Right lobe of liver (tissue), 6 donors: ENCODE data around the gene TIGD1. TPM values are rescaled to one million over a fixed set of nuclear protein-coding genes. Genes with fewer than 3 reads are reported as not detected.

Source experiments
- ATAC-seq, 4 donors: fragments of 200-7000 bp; cut with Tn5 transposase; one replicate each; pipeline ENCODE4 v1.9.1; 2020; ENCODE audit warnings: mild to moderate bottlenecking in 4 of 4, moderate library complexity in 4 of 4
- DNase-seq, 3 donors: peaks; one replicate each; pipeline ENCODE4 v3.0.0-alpha.2; 2020
- H3K27ac ChIP-seq, 3 donors: fragments of 200-600 bp; one replicate each; pipeline ENCODE4 v1.8.0; 2022
- H3K27me3 ChIP-seq, 2 donors: fragments of 200-600 bp; one replicate each; pipeline ENCODE4 v1.8.0; 2022
- H3K36me3 ChIP-seq, 4 donors: fragments of 200-600 bp; sonication (generic) in 1 of 4; one replicate each; pipeline versions ENCODE4 v1.5.1 to v1.8.0; 2017 to 2022; ENCODE audit warnings: control low read depth in 1 of 4
- H3K4me1 ChIP-seq, 4 donors: fragments of 200-600 bp; sonication (generic) in 1 of 4; one replicate each; pipeline versions ENCODE4 v1.5.1 to v1.8.0; 2017 to 2022; ENCODE audit warnings: control low read depth in 1 of 4
- H3K4me3 ChIP-seq, 3 donors: fragments of 200-600 bp; one replicate each; pipeline ENCODE4 v1.8.0; 2022
- H3K9me3 ChIP-seq, 4 donors: fragments of 200-600 bp; sonication (generic) in 1 of 4; one replicate each; pipeline versions ENCODE4 v1.5.1 to v1.8.0; 2017 to 2022; ENCODE audit warnings: control low read depth in 1 of 4
- POLR2A ChIP-seq: fragments of 450-650 bp; IDR thresholded peaks from one replicate; pipeline ENCODE4 v1.6.1; 2017; ENCODE audit warnings: antibody characterized with exemption, mild to moderate bottlenecking
- WGBS: methylation state at CpG from one replicate; pipeline ENCODE4 v1.1.6; 2018; ENCODE audit warnings: low coverage, low lambda C conversion rate; ENCODE audit not compliant: insufficient coverage; ENCODE audit errors: missing lambda C conversion rate; 5-methylcytosine and 5-hydroxymethylcytosine counted together
- intact Hi-C, 2 donors: fragments of 100-400 bp; cut with DNase I; formaldehyde crosslinking; loops; one replicate each; pipeline versions ENCODE4 v1.11.2 to v1.14.1; 2022
- total RNA-seq, 6 experiments: library from RNA; depleted of rRNA in 2 of 6; stranded (reverse); fragments of >200 nt in 2 of 6; fragmentation: NEBNext Ultra II Directional in 3 of 6; extraction: Animal tissue kit (Norgen Biotek cat#: 25700) in 3 of 6; gene quantifications; one replicate each; pipeline versions ENCODE4 v1.1.0 to v1.2.4, GENCODE V29; 2016 to 2023
- TF ChIP-seq, protein P1 (sequence below), 4 donors: fragments of 200-600 bp in 3 of 4; fragments of 450-650 bp in 1 of 4; IDR thresholded peaks; one replicate each; pipeline versions ENCODE4 v1.5.1 to v1.8.0; 2016 to 2022; ENCODE audit warnings: antibody characterized with exemption in 4 of 4, mild to moderate bottlenecking in 2 of 4
- donor health status: DM: no; HTN: yes; CAD: no.
- donor health status: DM: no; HTN: no; CAD: no.
- donor health status: DM: no; HTN: no; CAD: no.
- donor health status: DM: no; HTN: yes; CAD: no.
- donor health status: DM: no; HTN: yes; CAD: no.

The TIGD1 gene
- total RNA-seq, 6 experiments from 2014 or later = 0.68 to 1.5 (median 1.0) TPM

DNA sequence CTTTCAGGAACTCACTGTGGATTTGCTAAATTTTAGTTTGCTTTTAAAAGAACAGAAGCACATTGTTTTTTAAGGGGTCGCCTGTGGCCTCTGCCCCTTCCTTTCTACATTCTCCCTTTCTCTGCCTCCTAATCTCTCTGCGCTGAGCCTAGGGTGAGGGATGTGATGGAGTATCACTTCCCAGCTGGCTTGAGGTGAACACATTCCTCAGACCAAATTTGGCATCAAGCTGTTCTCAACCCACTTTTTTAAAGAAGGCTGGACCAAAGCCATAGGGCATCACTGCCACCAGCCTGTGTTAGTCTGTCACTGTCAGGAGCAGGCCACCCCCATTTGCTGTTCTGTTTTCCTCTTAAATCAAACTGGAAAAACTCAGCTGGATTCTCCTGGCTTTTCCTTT is 27.5 kb upstream of the TIGD1 start:
- no peak for DNase-seq
- no peak for ATAC-seq
- Histone ChIP-seq H3K4me3 (no peak overlapping the region), H3K36me3 (no peaks in the 10 kb centered on the region), H3K9me3 (no peaks in the 10 kb centered on the region), H3K27ac (peak overlapping the region in 2 of 3 donors; percentile 41 to 59), H3K27me3 (no peaks in the 10 kb centered on the region), H3K4me1 (peaks cover 0 to 72% (median 27%) of the 10 kb centered on the region in 4 donors)
- intact Hi-C loops = no loop called here
- TF ChIP-seq, protein P1, sequence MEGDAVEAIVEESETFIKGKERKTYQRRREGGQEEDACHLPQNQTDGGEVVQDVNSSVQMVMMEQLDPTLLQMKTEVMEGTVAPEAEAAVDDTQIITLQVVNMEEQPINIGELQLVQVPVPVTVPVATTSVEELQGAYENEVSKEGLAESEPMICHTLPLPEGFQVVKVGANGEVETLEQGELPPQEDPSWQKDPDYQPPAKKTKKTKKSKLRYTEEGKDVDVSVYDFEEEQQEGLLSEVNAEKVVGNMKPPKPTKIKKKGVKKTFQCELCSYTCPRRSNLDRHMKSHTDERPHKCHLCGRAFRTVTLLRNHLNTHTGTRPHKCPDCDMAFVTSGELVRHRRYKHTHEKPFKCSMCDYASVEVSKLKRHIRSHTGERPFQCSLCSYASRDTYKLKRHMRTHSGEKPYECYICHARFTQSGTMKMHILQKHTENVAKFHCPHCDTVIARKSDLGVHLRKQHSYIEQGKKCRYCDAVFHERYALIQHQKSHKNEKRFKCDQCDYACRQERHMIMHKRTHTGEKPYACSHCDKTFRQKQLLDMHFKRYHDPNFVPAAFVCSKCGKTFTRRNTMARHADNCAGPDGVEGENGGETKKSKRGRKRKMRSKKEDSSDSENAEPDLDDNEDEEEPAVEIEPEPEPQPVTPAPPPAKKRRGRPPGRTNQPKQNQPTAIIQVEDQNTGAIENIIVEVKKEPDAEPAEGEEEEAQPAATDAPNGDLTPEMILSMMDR (IDR thresholded peaks at IDR 0.05) = no peak
- TF ChIP-seq POLR2A = no peak
- 100% methylated on average over 1 of the region's 2 CpGs for WGBS

DNA sequence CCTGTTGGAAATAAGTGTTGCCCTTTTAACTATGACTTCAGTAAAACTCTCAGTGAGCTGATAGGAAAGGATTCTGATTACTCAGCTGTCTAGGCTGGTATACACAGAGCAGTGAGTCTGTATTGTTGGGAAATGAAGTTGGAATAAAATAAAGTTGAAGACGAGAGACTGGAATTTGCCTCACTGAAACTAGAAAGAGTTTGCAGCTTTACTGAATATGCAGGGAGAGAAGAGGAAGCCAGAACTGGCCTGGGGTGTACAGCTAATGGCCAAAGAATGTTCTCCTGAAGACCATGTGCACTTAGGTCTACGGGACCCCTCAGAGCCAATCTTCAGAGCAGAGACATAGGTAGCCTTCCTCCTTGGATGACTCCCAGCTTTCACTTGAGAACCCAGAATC is 26.6 kb upstream of the TIGD1 start:
- TF ChIP-seq POLR2A = no peak
- TF ChIP-seq, protein P1 (IDR thresholded peaks at IDR 0.05) = no peak
- 58% methylated on average over 2 of the region's 2 CpGs for WGBS
- peak overlapping the region; percentile 4 to 59 (median 41) for H3K27ac ChIP-seq
- intact Hi-C loops = no loop called here
- no peaks in the 10 kb centered on the region for H3K27me3 ChIP-seq
- no peaks in the 10 kb centered on the region for H3K36me3 ChIP-seq
- H3K4me1 ChIP-seq = peaks cover 0 to 76% (median 31%) of the 10 kb centered on the region in 4 donors
- H3K4me3 ChIP-seq = no peak overlapping the region
- H3K9me3 ChIP-seq = no peaks in the 10 kb centered on the region
- ATAC-seq (peak in 2 of 4 donors; percentile 15 to 35), DNase-seq (no peak)

DNA sequence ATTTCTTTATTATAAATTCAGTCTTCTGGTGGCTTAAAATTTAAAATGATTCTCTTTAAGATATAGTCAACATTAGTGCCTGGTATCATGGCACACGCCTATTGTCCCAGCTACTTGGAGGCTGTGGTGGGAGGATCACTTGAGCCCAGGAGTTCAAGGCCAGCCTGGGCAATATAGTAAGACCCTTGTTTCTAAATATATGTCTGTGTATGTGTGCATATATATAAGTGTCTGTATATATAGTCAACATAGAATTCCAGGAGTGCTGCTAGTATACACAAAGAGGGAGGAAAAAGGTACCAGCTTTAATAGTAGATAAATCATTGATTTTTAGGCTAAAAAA is 25.0 kb upstream of the TIGD1 start:
- Histone ChIP-seq H3K4me1 (peaks cover 0 to 78% (median 33%) of the 10 kb centered on the region in 4 donors), H3K27ac (peak overlapping the region; percentile 66 to 77 (median 70)), H3K36me3 (no peaks in the 10 kb centered on the region), H3K4me3 (no peak overlapping the region), H3K27me3 (no peaks in the 10 kb centered on the region), H3K9me3 (no peaks in the 10 kb centered on the region)
- intact Hi-C loops = no loop called here
- no peak for ATAC-seq
- no peak for DNase-seq
- WGBS = 80% methylated on average over 1 of the region's 1 CpG
- TF ChIP-seq, protein P1 (IDR thresholded peaks at IDR 0.05) = no peak
- TF ChIP-seq POLR2A = no peak

DNA sequence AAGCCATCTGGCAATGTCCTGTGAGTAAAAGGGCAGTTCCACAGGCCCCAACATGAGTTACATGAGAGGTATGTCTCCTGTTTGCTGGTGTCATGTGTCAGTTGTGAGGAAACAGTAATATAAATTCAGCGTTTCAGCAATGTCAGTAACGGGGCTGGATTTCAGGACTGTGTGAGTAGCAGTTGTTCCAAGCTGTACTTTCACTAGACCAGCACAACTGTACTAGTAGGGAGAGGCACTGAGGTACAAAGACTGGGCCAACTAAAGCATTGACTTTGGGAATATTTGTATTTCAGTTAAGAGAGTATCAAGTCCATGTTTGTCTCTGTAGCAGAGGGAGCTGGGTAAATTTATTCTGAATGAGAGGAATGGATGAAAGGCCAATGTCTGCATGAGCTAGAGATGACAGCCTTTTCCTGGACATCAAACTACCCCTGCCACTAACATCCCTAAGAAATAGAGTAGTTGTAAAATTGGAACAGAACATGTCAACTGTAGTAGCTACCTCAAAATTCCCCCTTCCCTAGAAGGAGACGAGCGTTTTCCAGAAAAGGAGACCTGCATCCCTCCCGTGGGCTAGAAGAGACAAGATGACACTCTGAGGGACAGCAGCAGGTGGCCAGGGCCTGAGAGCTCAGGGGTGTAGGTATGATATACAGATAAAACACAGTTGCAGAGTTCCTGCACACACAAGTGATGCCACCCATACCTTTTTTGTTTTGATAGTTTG is 24.5 kb upstream of the TIGD1 start:
- H3K4me3 ChIP-seq = peak overlapping the region in 1 of 3 donors; percentile 16
- WGBS = 34% methylated on average over 5 of the region's 5 CpGs
- H3K27me3 ChIP-seq = no peaks in the 10 kb centered on the region
- peak; percentile 42 for TF ChIP-seq POLR2A
- TF ChIP-seq, protein P1 (IDR thresholded peaks at IDR 0.05) = no peak
- intact Hi-C loops = no loop called here
- no peaks in the 10 kb centered on the region for H3K9me3 ChIP-seq
- ATAC-seq (peak; percentile 68 to 92 (median 88)), DNase-seq (no peak)
- peak overlapping the region; percentile 66 to 77 (median 70) for H3K27ac ChIP-seq
- peaks cover 0 to 74% (median 34%) of the 10 kb centered on the region in 4 donors for H3K4me1 ChIP-seq
- peaks cover 0 to 3% (median 1%) of the 10 kb centered on the region in 4 donors for H3K36me3 ChIP-seq
